ENCODE data around the gene SUPT6H.

SUPT6H gene

GRCh38 chr17:28662527-28662829, 473 bp downstream of the SUPT6H start:
- ChIA-PET CTCF (interaction anchor here (0.9 to 1.5 kb wide), 2 partner anchors 13 to 14 kb away, joined by 3 to 4 read pairs; no protein-coding TSS in a partner anchor), POLR2A (ENCODE audit: low non-redundant PET) (interaction anchor here (0.8 to 1.7 kb wide), 2 partner anchors 13 to 18 kb away, joined by 3 to 5 read pairs; no protein-coding TSS in a partner anchor)
- H3K27ac ChIP-seq, result peak overlapping the region; percentile 90
- no peak for DNase-seq (ENCODE audit: low spot score)
- TF ChIP-seq CTCF (conservative IDR thresholded peaks at IDR 0.05; ENCODE audit: low read depth), result no peak

GRCh38 chr17:28663723-28664122, 1.7 kb downstream of the SUPT6H start:
- DNase-seq (ENCODE audit: low spot score), result no peak
- TF ChIP-seq CTCF (conservative IDR thresholded peaks at IDR 0.05; ENCODE audit: low read depth), result no peak
- CTCF ChIA-PET, result no interaction called here
- no peak overlapping the region for H3K27ac ChIP-seq
- POLR2A ChIA-PET (ENCODE audit: low non-redundant PET), result no interaction called here

GRCh38 chr17:28665994-28666393, 4.0 kb downstream of the SUPT6H start:
- H3K27ac ChIP-seq, result no peak overlapping the region
- no peak for TF ChIP-seq CTCF (conservative IDR thresholded peaks at IDR 0.05; ENCODE audit: low read depth)
- DNase-seq (ENCODE audit: low spot score), result no peak
- ChIA-PET CTCF (interaction anchor here (0.6 kb wide), 1 partner anchor 15 kb away, joined by 3 read pairs; no protein-coding TSS in a partner anchor), POLR2A (ENCODE audit: low non-redundant PET) (no interaction called here)

GRCh38 chr17:28667870-28668269, 5.9 kb downstream of the SUPT6H start:
- DNase-seq (ENCODE audit: low spot score), result no peak
- no peak overlapping the region for H3K27ac ChIP-seq
- TF ChIP-seq CTCF (conservative IDR thresholded peaks at IDR 0.05; ENCODE audit: low read depth), result no peak
- ChIA-PET POLR2A (ENCODE audit: low non-redundant PET) (no interaction called here), CTCF (interaction anchor here (0.6 to 0.7 kb wide), 2 partner anchors 21 to 23 kb away, joined by 4 read pairs; no protein-coding TSS in a partner anchor)

GRCh38 chr17:28669918-28670317, 7.9 kb downstream of the SUPT6H start:
- no peak for DNase-seq (ENCODE audit: low spot score)
- CTCF ChIA-PET, result interaction anchor here (0.6 kb wide), 2 partner anchors 9 to 57 kb away, joined by 3 to 5 read pairs; no protein-coding TSS in a partner anchor
- TF ChIP-seq CTCF (conservative IDR thresholded peaks at IDR 0.05; ENCODE audit: low read depth), result no peak
- no peak overlapping the region for H3K27ac ChIP-seq
- POLR2A ChIA-PET (ENCODE audit: low non-redundant PET), result no interaction called here

GRCh38 chr17:28675490-28675889, 13.5 kb downstream of the SUPT6H start:
- no peak overlapping the region for H3K27ac ChIP-seq
- ChIA-PET CTCF (interaction anchor here (0.9 to 1.8 kb wide), 5 partner anchors 8 to 32 kb away, joined by 3 to 5 read pairs (median 3); no protein-coding TSS in a partner anchor), POLR2A (ENCODE audit: low non-redundant PET) (interaction anchor here (0.7 kb wide), 1 partner anchor 13 kb away, joined by 3 read pairs; no protein-coding TSS in a partner anchor)
- TF ChIP-seq CTCF (conservative IDR thresholded peaks at IDR 0.05; ENCODE audit: low read depth), result no peak
- no peak for DNase-seq (ENCODE audit: low spot score)
